NCI-H748 (cell line): ENCODE results near the gene RNF43.

Experiments used
- DNase-seq: peaks from one replicate; lab custom pipeline; 2025; ENCODE audit not compliant: unreplicated experiment; lab: John Stamatoyannopoulos, UW

Gene RNF43

DNA sequence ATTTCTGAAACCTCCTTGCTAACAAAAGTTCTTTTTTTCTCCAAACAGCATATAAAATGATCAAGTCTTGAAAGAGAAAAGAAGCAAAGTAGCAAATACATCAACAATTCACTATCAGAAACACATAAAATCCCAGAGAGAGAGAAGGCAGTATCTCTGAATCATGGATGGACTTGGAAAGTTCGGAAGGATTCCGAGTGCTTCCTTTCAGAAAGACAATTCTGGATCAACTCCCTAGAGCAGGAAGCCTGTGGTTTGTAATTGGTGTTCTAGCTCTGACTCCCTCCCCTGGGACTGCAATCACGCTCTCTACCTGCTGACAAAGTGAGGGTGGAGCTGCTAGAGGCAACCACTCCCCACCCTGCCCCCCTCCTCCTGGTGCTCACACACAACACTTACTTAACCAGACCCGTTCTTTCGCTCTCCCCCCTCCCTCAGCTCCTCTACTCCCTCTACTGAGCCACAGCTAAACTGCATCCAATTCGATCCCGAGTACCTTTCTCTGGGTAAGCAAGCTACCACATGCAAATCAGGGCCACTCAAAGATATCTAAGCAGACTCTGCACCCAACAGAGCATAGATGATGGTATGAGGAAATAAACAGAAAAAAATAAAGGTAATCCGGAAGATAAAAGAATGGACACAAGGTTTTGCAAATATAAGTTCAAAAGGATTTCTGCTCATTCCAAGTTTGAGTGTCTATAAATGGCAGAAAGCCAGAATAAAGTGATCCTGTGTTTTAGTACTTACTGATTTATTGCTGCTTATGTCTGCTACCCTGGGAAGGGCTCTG is at the start of gene RNF43:
Gene RNF43, minus strand, starts transcription at position 235 of the 793 bp plus-strand sequence. CDS start 1,957 bp downstream, outside the sequence.
- peak; percentile 93 for DNase-seq

DNA sequence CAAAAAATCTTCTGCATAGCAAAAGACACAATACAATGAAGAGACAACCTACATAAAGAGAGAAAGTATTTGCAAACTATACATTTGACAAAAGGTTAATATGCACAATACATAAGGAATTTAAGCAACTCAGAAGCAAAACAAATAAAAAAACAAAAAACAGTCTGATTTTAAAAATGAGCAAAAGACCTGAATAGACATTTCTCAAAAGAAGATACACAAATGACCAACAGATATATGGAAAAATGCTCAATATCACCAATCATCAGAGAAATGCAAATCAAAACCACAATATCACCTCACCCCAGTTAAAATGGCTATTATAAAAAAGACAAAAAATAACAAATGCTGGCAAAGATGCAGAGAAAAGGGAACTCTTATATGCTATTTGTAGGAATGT is 38.2 kb upstream of the RNF43 start:
- DNase-seq = no peak

DNA sequence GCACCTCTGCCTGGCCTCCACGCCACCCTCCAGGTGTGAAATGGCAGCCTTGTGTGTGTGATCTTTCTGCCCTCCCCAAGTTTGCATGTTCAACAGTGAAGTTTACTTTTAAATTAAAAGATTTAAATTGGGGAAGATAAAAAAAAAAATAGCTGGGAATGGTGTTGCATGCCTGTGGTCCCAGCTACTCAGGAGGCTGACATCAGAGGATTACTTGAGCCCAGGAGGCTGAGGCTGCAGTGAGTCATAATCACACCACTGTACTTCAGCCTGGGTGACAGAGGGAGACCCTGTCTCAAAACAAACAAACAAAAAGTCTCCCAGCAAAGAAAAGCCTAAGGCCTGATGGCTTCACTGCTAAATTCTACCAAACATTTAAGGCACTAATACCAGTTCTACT is 35.4 kb upstream of the RNF43 start:
- no peak for DNase-seq

DNA sequence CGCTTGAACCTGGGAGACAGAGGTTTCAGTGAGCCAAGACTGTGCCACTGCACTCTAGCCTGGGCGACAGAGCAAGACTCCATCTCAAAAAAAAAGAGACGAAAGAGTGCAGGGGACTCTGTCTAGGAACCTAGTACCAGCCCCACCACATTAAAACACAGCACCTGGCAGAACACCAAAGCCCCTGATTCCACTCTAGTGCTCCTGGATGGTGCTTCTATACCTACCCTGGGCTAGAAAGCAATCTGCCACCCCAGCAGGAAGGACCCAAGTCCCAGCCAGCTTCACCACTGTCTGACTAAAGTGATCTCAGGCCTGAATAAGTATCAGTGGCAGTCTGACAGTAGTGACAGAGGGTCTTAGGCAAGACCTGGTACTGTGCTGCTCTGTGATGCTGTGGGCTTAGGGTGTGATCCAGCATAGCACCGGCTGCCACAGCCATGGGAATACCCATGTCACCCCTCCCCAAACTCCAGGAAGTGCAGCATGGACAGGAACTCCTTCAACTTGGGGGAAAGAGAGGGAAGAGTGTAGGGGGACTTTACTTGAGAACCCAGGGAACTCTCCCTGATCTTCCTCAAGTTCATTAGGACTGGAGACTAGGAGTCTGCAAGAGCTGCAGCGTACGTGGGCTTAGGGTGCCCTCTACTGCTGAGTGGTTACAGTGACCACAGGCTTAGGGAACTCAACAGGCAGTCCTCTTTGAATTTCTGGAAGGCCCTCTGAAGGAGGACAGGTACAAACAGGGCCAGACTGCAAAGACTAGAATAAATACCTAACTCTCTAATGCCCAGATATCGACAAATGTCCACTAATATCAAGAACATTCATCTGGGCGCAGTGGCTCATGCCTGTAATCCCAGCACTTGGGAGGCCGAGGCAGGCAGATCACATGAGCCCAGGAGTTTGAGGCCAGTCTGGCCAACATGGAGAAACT is 30.0 kb upstream of the RNF43 start:
- peak; percentile 75 for DNase-seq

DNA sequence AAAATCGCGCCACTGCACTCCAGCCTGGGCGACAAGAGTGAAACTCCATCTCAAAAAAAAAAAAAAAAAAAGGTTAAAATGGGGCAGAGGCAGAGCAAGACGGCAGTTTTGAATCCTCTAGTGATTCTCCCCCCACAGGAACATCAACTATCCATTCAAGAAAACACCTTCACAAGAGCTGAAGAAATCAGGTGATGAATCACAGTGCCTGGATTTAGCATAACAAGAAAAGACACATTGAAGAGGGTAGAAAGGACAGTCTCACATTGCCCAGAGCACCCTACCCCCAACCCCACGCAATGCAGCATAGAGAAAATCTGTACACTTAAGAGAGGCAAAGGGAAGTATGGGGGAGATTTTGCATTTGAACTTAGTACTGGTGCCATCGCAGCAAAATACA is 28.8 kb upstream of the RNF43 start:
- no peak for DNase-seq

DNA sequence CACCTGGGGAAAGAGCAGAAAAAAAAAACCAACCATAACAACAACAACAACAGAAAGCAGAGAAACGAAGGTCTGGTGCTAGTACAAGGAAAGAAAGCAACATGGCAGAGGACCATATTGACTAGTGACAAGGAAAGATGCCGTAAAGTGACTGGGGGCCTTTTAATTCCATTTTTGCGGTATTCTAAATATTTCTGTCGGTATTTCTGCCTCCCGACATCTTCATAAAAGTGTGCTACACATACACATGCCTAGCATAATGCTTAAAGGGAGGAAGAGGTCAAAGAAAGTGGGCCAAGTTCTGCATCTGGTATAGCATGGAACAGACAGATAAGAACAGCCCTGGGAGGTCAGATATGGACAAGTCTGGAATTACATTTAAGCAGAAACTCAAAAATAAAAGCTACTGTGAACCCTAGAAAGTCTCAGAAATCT is 19.5 kb upstream of the RNF43 start:
- DNase-seq = no peak

DNA sequence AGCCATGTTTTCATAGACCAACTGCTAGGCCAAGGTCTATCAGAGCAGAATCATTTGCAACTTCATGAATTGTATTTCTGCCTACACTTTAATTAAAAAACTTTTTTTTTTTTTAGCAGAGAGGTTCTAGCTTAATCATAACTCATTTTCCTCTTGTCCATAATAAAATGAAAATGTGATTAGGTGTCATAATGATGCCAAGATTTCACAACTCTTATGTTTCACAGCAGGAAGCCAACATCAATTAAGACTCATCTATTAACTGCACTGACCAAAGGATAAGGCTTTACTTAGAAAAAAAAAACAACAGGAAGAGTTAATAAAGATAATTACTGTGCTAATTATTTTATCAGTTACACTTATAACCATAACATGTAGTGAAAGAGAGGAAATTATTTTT is 18.9 kb upstream of the RNF43 start:
- no peak for DNase-seq

DNA sequence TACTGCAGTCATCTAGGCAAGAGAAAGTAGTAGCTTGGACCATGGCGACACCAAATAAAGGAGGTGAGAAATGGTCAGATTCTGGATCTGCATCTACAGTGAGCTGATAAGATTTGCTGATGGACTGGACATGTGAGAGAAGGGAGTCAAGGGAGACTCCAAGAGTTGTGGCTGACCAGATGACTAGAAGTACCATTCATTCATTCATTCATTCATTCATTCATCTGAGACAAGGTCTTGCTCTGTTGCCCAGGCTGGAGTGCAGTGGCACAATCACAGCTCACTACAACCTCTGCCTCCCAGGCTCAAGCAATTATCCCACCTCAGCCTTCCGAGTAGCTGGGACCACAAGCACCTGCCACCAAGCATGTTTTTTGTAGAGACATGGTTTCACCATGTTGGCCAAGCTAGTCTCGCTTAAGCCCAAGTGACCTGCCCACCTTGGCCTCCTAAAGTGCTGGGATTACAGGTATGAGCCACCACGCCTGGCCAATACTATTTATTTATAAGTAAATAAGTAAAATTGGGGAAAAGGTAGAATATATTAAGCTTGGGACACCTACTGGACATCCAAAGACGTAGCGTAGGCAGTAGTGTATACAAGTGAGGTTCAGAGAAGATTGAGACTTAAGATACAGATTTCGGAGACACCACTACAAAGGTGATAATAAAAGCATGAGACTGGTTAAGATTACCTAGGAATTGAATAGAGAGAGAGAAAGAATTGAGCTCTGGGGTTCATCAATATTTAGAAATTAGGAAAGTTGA is 15.7 kb upstream of the RNF43 start:
- no peak for DNase-seq

DNA sequence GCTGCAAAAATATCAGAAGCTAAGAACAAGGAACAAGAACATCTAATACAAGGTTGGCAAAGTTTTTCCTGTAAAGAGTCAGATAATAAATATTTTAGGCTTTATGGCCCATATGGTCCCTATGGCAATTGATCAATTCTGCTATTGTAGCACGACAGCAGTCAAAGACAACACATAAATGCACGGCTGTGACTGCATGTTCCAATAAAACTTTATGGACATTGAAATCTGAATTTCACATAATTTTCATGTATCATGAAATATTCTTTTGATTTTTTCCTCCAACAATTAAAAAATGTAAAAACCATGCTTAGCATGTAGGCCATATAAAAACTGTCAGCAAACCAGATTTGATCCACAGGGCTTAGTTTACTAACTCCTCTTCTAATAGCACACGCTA is 10.5 kb upstream of the RNF43 start:
- DNase-seq = no peak

DNA sequence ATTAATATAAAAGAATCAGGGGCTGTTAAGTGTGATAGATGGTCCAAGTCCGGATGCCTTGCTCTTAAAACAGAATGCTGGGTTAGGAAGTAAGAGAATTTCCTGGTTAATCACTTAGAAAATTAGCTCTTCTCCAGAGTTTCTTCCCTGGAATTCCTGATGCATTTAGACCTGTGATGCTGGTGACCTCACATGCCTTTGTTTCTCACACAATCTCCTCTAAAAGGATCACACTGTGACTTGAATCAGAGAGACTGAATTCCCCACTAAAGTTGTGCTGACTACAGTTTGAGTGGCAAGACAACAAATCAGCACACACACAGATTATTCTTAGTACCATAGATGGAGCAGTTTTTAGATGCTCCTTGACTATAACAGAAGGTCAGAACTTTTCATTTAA is 4.4 kb upstream of the RNF43 start:
- no peak for DNase-seq

DNA sequence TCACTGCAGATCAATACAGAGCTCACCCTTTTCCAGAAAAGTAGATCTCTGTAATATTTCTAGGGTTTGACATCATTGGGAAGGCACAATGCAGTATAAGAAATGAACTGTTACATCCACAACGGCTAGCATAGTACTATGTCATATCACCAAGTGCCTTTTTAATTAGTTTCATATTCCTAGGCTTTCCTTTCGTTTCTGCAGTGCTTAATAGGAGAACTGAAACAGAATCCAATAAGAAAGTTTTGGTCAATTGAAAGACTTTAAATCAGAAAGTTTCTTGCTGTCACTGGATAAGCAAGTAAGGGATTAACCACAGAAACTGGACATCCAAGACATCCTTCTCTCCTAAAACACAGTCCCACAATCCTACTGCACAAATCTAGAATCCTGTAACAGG is 3.5 kb upstream of the RNF43 start:
- DNase-seq = no peak

DNA sequence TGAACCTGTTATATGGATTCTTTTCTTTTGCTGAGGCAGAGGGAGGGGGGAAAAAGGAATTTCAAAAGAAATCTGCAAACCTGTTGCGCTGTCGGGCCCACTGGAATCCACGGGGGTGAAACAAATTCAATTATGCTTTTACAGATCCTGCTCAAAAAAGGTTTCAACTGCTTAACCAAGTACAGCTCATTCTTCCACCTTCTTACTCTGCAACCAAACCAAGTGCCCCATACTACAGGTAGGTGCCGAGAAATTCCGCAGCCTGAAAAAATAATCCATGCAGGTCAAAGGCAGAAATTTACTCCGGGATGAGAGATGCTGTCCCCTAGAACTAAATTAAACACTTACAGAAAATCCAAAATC is 416 bp downstream of the RNF43 start:
- no peak for DNase-seq

DNA sequence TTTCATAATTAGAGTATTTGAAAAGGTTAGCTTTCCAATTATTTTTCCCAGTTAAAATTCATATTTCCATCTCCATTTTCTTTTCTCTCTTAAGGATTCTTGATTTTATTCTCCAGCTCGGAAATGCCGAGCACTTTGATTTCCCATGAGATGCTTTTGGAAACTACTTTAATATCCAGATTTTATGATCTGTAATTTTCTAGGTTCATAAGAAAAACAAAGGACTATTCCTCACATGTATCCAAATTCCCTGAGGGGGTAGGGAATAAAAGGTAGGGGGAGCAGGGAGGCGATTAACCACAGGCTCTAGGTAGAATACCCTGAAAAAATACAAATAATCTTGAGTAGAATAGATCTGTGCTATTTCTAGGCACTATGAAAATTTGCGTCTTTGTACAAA is 938 bp downstream of the RNF43 start:
- DNase-seq = no peak

DNA sequence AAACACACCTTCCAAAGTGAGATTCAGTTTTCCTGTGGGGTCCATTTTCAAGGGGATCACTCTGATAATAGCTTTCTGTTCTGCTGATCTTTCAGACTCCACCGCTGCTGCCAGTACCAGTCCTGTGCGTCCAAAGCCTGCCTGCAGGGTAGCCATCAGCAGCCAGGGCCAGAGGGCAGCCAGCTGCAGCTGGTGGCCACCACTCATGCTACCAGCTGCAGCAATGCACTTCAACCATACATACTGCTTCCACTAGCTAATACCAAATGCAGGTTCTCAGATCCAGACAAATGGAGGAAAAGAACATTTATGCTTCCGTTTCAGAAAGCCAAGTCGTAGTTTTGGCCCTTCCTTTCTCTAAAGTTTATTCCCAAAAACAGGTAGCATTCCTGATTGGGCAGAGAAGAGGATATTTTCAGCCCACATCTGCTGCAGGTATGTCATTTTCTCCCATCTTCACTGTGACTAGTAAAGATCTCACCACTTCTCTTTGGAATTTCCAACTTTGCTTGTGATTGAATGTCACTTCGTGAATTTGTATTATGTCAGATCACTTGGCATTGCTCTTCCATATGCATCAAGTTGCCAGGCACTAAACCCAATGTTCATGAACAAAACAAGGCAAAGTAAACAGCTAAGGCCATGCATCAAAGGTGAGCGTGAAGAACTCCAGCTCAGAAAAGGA is 1.8 kb downstream of the RNF43 start:
- DNase-seq = no peak

DNA sequence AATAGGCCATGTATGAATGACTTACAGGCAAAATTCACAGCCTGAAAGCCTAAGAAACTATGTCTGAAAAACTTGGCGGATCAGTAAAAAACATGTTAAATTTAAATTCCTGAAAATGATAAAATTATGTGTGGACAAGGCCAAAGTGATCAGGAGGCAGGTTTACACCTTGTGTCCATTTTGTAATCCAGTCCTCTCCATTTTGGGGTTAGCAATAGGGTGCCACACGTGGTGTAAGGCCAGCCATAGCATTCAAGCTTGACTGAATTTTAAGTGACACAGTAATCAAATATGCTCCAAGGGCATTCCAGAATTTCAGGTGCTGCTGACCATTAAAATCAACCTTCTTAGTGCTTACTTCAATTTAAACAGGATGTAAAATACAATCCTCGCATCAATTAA is 2.7 kb downstream of the RNF43 start:
- no peak for DNase-seq

DNA sequence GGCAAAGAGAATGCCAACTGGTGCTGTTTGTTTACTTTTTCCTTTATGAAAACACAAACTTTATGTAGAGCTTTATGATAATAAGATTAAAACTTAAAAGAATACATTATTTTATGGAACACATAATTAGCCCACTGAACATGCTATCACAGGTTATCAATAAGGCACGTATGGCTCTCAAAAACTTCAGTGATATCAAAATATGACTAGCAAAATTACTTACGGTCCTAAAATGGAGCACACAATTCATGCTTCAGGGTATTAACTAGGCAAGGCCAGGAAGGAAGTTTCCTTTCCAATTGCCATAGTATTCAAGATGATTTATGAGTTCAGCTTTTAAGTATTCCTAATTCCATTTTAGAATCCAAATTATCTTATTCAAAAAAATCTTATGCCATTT is 3.6 kb downstream of the RNF43 start:
- no peak for DNase-seq

DNA sequence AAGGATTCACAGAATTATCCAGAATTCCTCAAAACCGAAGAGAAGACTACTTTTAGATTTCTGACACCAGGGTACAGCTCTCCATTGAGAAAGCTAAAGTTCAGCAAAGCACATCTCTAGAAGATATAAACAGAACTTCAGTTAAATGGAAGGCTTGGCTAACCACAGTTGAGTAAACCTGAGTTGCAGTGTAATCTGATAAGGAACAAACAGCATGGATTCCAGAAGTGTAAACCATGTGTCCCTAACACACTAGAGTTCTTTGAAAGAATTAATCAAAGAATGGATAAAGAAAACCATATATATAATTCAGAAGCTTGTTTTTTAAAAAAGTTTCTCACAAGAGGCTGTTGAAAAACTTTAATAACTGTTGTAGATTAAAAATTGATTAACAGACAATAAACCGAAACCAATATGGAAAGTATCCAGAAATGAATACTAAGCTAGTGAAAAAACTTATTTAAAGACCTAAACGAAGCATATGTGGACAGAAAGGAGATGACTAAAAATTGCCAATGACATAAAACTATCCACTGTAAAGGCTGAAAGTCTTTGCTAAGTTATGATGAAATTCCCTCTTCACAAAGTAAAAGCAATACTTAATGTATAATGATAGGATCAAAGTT is 4.3 kb downstream of the RNF43 start:
- DNase-seq = no peak

DNA sequence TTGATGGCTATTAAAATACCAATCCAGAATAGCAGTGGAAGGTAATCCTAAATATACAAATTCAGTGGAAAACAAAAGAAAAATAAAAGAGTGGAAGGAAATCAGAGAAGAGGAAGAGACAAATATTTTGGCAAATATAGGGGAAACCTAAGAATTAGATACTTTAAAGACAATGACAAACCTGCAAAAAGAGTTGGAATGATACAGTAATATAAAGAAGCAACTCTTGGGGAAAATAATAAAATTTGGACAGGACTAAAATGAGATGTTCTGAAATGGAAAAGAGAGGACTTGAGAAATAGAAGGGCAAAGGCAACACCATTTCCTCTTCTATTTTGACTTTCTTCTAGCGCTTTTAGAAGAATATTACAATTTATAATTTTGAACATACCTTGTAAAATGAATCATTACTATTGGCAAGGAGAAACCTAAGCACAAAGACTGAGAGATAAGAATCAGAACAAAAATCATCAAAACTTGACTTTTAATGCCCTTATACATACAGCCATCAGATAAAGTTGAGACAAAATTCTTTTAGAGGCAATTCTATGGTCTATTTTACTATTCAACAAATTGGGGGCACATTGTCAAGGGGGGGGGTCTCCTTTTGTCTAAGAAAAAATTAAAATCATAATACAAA is 5.2 kb downstream of the RNF43 start:
- no peak for DNase-seq

DNA sequence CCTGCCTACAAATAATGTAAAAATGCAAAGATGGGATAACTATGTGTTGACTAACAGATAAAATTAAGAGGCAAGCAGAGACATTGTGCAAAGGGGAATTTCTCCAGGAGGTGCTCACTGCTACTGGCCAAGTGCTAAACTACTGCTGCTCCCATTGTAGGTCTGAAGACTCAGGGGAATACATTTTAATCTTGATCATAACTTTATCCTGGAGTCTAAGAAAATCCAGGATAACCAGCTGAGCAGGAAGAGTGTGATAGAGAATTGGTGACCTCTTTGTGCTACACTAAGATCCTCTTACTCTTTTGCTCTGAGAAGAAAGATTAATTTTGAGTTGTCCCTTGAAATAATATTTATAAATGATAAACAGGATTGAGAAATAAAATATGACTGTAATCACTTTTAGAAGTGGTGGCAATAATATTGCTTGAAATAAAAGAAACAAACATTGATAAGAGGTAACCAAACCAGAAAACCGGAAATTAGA is 5.9 kb downstream of the RNF43 start:
- DNase-seq = no peak
